Subcutaneous adipose tissue (tissue), 4 donors: Measurements from ENCODE around the gene GTF2H4. TPM values are rescaled to one million over a fixed set of nuclear protein-coding genes. Genes with fewer than 3 reads are reported as not detected.

Experiments used
- total RNA-seq, 4 donors: library from RNA; depleted of rRNA; stranded (reverse); fragments of >200 nt; gene quantifications; one replicate each; pipeline ENCODE4 v1.1.0, GENCODE V29; 2016
- TF ChIP-seq, protein P1 (sequence below): fragments of 450-650 bp; IDR thresholded peaks from one replicate; pipeline ENCODE4 v1.5.1; 2016; ENCODE audit warnings: low read depth, mild to moderate bottlenecking, control low read depth, antibody characterized with exemption, moderate library complexity

GTF2H4 gene
- total RNA-seq: 10 to 100 TPM in 1 of 4 donors, 1 to 10 TPM in 3; 7.3 to 19.2 (median 8.3) TPM

DNA sequence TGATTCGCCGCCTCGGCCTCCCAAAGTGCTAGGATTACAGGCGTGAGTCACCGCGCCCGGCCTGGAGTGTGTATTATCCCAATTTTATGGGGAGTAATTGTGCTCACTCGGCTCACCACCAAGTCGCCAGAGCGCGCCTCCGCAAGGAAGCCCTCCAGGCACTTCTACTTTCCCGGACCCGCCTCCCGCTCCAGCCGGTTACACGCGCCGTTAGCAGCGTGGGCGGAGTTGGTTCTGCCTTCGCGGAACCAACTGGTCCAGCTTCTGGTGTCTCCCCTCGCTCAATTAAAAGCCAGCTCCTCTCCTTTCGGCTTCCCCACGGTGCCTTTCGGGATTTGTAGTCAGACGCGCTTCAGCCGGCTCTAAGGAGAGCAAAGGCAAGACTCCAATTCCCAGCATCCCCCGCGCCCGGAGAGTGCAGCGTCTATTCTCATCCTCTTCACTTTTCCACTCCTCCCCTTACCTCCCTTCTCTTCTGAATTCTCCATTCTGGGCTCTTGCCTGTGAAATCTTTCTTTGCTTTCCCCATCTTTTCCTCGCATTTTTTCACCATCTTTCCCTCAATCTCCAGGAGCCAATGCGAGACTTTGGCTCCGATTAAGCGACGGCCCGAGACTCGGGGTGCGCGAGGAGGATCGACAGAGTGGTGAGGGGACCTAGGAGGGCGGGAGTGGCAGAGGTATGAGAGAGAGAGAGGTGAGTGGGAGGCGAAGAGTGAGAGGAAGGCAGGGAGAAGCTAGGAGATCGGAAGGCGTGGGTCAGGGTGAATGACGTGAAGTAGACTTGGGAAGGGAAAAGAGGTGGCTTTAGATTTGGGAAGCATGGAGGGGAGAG, at the start of gene GTF2H4:
GTF2H4 (plus strand) TSS at position 450 of the 834 bp plus-strand sequence.
- TF ChIP-seq, protein P1, sequence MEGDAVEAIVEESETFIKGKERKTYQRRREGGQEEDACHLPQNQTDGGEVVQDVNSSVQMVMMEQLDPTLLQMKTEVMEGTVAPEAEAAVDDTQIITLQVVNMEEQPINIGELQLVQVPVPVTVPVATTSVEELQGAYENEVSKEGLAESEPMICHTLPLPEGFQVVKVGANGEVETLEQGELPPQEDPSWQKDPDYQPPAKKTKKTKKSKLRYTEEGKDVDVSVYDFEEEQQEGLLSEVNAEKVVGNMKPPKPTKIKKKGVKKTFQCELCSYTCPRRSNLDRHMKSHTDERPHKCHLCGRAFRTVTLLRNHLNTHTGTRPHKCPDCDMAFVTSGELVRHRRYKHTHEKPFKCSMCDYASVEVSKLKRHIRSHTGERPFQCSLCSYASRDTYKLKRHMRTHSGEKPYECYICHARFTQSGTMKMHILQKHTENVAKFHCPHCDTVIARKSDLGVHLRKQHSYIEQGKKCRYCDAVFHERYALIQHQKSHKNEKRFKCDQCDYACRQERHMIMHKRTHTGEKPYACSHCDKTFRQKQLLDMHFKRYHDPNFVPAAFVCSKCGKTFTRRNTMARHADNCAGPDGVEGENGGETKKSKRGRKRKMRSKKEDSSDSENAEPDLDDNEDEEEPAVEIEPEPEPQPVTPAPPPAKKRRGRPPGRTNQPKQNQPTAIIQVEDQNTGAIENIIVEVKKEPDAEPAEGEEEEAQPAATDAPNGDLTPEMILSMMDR: no peak

DNA sequence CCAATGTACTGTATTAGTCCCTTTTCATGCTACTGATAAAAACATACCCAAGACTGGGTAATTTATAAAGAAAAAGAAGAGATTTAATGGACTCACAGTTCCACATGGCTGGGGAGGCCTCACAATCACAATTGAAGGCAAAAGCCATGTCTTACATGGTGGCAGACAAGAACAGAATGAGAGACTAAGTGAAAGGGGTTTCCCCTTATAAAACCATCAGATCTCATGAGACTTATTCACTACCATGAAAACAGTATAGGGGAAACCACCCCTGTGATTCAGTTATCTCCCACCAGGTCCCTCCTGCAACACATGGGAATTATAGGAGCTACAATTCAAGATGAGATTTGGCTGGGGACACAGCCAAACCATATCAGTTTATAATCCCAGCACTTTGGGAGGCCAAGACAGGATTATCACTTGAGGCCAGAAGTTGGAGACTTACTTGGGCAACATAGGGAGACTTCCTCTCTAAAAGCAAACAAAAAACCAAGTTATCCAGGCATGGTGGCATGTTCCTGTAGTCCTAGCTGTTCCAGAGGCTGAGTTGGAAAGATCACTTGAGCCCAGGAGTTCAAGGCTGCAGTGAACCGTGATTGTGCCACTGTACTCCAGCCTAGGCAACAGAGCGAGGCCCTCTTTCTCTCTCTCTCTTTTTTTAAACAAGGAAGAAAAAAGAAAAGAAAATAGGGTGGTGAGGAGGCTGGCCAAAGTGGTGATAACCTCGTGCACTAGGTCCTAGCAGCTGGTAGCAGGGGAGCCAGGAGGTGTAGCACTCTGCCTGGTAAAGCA, 46.6 kb upstream of the GTF2H4 start:
- TF ChIP-seq, protein P1: no peak

DNA sequence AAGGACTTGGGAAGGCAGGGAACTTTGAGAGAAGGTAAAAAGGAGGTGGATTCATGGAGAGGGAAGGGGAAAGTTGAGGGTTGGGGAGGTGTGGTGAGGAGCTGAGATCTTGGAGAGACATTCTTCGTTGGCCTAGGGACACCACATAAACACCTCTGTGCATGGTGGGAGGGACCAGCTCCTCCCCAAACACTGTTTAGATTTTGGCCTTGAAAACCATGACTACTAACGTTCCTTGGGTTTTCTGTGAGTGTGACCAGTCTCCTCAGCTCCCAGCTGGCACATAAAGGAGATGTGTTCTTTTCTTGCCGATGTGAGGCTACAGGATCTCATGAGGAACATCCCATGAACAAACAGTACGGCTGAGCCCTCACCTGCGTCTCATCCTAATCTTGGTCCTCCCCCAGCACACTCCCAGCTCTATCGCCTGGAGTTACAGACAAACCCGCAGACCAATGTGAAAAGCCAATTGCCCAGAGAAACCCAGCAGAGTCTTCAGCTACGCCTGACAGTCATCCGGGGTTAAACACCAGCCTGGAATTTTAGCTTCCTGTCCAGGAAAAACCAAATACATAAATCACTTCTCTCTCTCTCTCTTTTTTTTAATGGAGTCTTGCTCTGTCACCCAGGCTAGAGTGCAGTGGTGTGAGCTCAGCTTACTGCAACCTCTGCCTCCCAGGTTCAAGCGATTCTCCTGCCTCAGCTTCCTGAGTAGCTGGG, 45.7 kb upstream of the GTF2H4 start:
- TF ChIP-seq, protein P1: no peak

DNA sequence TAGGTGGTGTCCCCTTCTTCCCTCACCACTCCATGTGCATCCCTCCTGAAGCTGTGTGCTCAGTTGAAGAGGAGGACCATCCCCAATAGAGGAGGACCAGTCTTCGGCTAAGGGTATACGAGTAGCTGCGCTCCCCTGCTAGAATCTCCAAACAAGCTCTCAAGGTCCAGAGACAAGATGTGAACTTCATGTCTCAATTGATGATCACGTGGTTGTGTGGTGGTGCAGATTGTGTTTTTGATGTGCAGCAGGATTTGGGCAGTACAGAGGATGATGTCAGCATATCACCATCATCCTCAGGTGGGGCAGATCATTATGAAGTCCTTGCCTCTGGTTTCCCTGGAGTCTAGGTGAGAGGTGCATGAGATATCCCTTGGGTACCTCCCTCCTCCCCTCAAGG, 43.7 kb upstream of the GTF2H4 start:
- TF ChIP-seq, protein P1: no peak

DNA sequence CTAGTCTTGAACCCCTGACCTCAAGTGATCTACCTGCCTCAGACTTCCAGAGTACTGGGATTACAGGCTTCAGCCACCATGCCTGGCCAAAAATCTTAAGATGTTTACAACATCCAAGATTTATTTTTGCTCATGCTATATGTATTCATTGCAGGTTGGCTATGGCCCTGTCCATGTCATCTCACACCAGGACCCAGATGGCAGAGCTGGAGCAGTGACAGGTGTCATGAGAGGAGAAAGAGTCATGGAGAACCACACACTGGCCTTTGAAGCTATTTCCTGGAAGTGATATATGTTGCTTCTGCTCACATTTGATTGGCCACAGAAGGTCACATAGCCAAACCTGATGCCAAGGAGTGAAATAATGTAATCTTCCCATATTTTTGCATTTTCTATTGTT, 37.5 kb upstream of the GTF2H4 start:
- TF ChIP-seq, protein P1: no peak

DNA sequence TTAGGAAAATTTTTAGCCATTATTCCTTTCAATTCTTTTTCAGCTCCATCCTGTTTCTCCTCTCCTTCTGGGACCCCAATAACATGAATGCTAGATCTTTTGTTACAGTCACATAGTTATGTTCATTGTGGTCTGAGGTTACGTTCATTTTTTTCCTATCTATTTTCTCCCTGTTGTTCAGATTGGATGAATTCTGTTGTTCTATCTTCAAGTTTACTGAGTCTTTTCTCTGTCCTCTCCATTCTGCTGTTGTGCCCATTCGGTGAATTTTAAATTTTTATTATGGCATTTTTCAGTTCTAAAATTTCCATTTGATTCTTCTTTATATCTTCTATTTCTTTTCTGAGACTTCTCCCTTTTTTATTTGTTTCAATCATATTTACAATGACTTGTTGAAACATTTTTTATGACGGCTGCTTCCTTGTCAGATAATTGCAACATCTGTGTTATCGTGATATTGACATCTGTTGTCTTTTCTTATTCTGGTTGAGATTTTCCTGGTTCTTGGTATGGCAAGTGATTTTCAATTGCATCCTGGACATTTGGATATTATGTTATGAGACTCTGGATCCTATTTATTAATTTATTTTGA, 36.3 kb upstream of the GTF2H4 start:
- TF ChIP-seq, protein P1: no peak
